SK-N-SH (cell line): ENCODE measurements around the gene JAML.

Experiments used
- EP300 ChIP-seq, 2 experiments: IDR thresholded peaks; 2 replicates each; pipeline versions ENCODE4 v1.4.0 to v1.6.1; 2012; ENCODE audit warnings: borderline replicate concordance in 1 of 2, low read depth in 1 of 2, low read length in 1 of 2
- EZH2phosphoT487 ChIP-seq: fragments of 200-600 bp; sonication (generic); IDR thresholded peaks from 2 replicates; pipeline ENCODE4 v1.6.1; 2017; ENCODE audit warnings: low read depth, mixed run types, mild to moderate bottlenecking, antibody characterized with exemption, moderate library complexity, borderline replicate concordance
- FOXJ3 ChIP-seq: sonication (generic); formaldehyde crosslinking; IDR thresholded peaks from 2 replicates; pipeline ENCODE4 v1.5.1; 2020; ENCODE audit warnings: mild to moderate bottlenecking, missing genetic modification reagents
- GABPA ChIP-seq: IDR thresholded peaks from 2 replicates; pipeline ENCODE4 v1.4.0; 2012; ENCODE audit warnings: low read depth, mild to moderate bottlenecking
- MAX ChIP-seq: IDR thresholded peaks from 2 replicates; pipeline ENCODE4 v1.4.0; 2012; ENCODE audit warnings: low read depth
- MXI1 ChIP-seq: IDR thresholded peaks from 2 replicates; pipeline ENCODE4 v1.6.1; 2012; ENCODE audit warnings: mild to moderate bottlenecking, low read depth, low read length, improper control_type of control experiment
- POLR2AphosphoS5 ChIP-seq: IDR thresholded peaks from 2 replicates; pipeline ENCODE4 v1.6.1; 2012; ENCODE audit warnings: low read depth, low read length
- RAD21 ChIP-seq: IDR thresholded peaks from 2 replicates; pipeline ENCODE4 v1.6.1; 2012; ENCODE audit warnings: mild to moderate bottlenecking, low read length
- RCOR1 ChIP-seq: fragments of 150-350 bp; IDR thresholded peaks from 2 replicates; pipeline ENCODE4 v1.6.1; 2017; ENCODE audit warnings: antibody characterized with exemption, low read length
- REST ChIP-seq: IDR thresholded peaks from 2 replicates; pipeline ENCODE4 v1.6.1; 2012; ENCODE audit warnings: mild to moderate bottlenecking, low read depth, low read length, moderate library complexity
- RXRA ChIP-seq: IDR thresholded peaks from 2 replicates; pipeline ENCODE4 v1.4.0; 2012; ENCODE audit warnings: low read depth, mild to moderate bottlenecking, borderline replicate concordance
- TAF1 ChIP-seq: IDR thresholded peaks from 2 replicates; pipeline ENCODE4 v1.6.1; 2012; ENCODE audit warnings: low read depth, mild to moderate bottlenecking, low read length, moderate library complexity, borderline replicate concordance
- YY1 ChIP-seq: IDR thresholded peaks from 2 replicates; pipeline ENCODE4 v1.4.0; 2012; ENCODE audit warnings: low read depth, mild to moderate bottlenecking
- TF ChIP-seq, protein P1 (sequence below): fragments of 200-600 bp; sonication (generic); IDR thresholded peaks from 2 replicates; pipeline ENCODE4 v1.6.1; 2017; ENCODE audit warnings: antibody characterized with exemption, mild to moderate bottlenecking, moderate library complexity

- TF ChIP-seq, protein P1, sequence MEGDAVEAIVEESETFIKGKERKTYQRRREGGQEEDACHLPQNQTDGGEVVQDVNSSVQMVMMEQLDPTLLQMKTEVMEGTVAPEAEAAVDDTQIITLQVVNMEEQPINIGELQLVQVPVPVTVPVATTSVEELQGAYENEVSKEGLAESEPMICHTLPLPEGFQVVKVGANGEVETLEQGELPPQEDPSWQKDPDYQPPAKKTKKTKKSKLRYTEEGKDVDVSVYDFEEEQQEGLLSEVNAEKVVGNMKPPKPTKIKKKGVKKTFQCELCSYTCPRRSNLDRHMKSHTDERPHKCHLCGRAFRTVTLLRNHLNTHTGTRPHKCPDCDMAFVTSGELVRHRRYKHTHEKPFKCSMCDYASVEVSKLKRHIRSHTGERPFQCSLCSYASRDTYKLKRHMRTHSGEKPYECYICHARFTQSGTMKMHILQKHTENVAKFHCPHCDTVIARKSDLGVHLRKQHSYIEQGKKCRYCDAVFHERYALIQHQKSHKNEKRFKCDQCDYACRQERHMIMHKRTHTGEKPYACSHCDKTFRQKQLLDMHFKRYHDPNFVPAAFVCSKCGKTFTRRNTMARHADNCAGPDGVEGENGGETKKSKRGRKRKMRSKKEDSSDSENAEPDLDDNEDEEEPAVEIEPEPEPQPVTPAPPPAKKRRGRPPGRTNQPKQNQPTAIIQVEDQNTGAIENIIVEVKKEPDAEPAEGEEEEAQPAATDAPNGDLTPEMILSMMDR, result no peak
- TF ChIP-seq POLR2AphosphoS5 (no peak), MAX (no peak), RAD21 (no peak), RXRA (no peak), FOXJ3 (no peak), MXI1 (no peak), RCOR1 (no peak), EP300 (IDR thresholded peaks at IDR 0.05; ENCODE audit: borderline replicate concordance in 1 of 2, low read depth in 1 of 2, low read length in 1 of 2) (no peak), YY1 (no peak), REST (no peak), EZH2phosphoT487 (no peak), GABPA (no peak), TAF1 (no peak)
These were observed 35.5 kb upstream of the JAML start for GRCh38 chr11:118260353-118260752.
